LNCaP clone FGC (cell line): Measurements from ENCODE around the gene VSIR.

Experiments
- DNase-seq: peaks from one replicate; pipeline ENCODE4 v3.0.0-alpha.2; 2011; ENCODE audit warnings: low read depth
- H3K4me3 ChIP-seq: 2 replicates; pipeline ENCODE4 v1.5.1; 2011; ENCODE audit warnings: mild to moderate bottlenecking, low read depth, low read length, control low read depth
- CTCF ChIP-seq: IDR thresholded peaks from 2 replicates; pipeline ENCODE4 v1.5.1; 2012; ENCODE audit warnings: mild to moderate bottlenecking; ENCODE audit not compliant: control insufficient read depth, insufficient read depth; ENCODE audit errors: extremely low read depth

The VSIR gene

GRCh38 chr10:71698737-71699136 lies 74.6 kb downstream of the VSIR start:
- H3K4me3 ChIP-seq, result no peak overlapping the region
- TF ChIP-seq CTCF, result no peak
- no peak for DNase-seq

GRCh38 chr10:71697938-71698709 lies 75.2 kb downstream of the VSIR start:
- no peak for DNase-seq
- TF ChIP-seq CTCF, result no peak
- H3K4me3 ChIP-seq, result no peak overlapping the region
